Small intestine (tissue), 7 donors: ENCODE data around the gene THSD4. TPM values are rescaled to one million over a fixed set of nuclear protein-coding genes. Genes with fewer than 3 reads are reported as not detected.
"Not testable (repeated sequence)": the region's sequence is repeated elsewhere in the genome, so short reads cannot be mapped to it uniquely, and the experiment has no call there.

Source experiments
- DNase-seq, 2 donors: peaks; one replicate each; pipeline versions ENCODE4 v3.0.0 to v3.0.0-alpha.2; 2013
- FAIRE-seq: peaks from 2 replicates; lab custom pipeline; 2012; peaks lifted over from hg19 to GRCh38; lab: Jason Lieb, UNC
- H3K27ac ChIP-seq, 3 donors: one replicate each; pipeline ENCODE4 v1.5.1; 2013; ENCODE audit warnings: low read length in 2 of 3, mild to moderate bottlenecking in 2 of 3, control low read depth in 1 of 3, inconsistent platforms in 1 of 3, low read depth in 1 of 3, moderate library complexity in 1 of 3
- H3K27me3 ChIP-seq, 3 donors: one replicate each; pipeline ENCODE4 v1.6.1; 2013; ENCODE audit warnings: low read length in 3 of 3, inconsistent platforms in 1 of 3; ENCODE audit not compliant: control insufficient read depth in 3 of 3, insufficient read depth in 3 of 3
- H3K36me3 ChIP-seq, 3 donors: one replicate each; pipeline ENCODE4 v1.6.1; 2013; ENCODE audit warnings: low read length in 3 of 3, inconsistent platforms in 1 of 3, low read depth in 1 of 3, mild to moderate bottlenecking in 1 of 3, moderate library complexity in 1 of 3; ENCODE audit not compliant: control insufficient read depth in 3 of 3, insufficient read depth in 2 of 3
- H3K4me1 ChIP-seq, 3 donors: one replicate each; pipeline ENCODE4 v1.6.1; 2013; ENCODE audit warnings: low read length in 2 of 3, inconsistent platforms in 1 of 3, low read depth in 1 of 3, mild to moderate bottlenecking in 1 of 3, moderate library complexity in 1 of 3; ENCODE audit not compliant: control insufficient read depth in 3 of 3, insufficient read depth in 2 of 3
- H3K4me3 ChIP-seq, 3 donors: one replicate each; pipeline ENCODE4 v1.5.1; 2013; ENCODE audit warnings: low read length in 3 of 3, control low read depth in 1 of 3, inconsistent platforms in 1 of 3, low read depth in 1 of 3, mild to moderate bottlenecking in 1 of 3, moderate library complexity in 1 of 3
- H3K9me3 ChIP-seq, 2 donors: one replicate each; pipeline ENCODE4 v1.6.1; 2013; ENCODE audit warnings: low read depth in 1 of 2, low read length in 1 of 2; ENCODE audit not compliant: control insufficient read depth in 2 of 2, insufficient read depth in 1 of 2
- WGBS, 3 donors: extraction: QIAGEN DNeasy Blood & Tissue Kit; methylation state at CpG; one replicate each; pipeline ENCODE4 v1.1.7; 2013; 5-methylcytosine and 5-hydroxymethylcytosine counted together
- polyA plus RNA-seq, 4 donors: library from polyadenylated mRNA; stranded (reverse) in 3 of 4; unstranded in 1 of 4; fragments of 200-250 nt in 3 of 4; fragments of 120-200 nt in 1 of 4; gene quantifications; one replicate each; pipeline versions ENCODE4 v1.2.1 to v1.2.3, GENCODE V29; 2013
- donor health status: healthy with polysubstance abuse.
- donor health status: control.
- donor health status: control.
- donor health status: Bipolar disorder and iron deficiency.
- donor health status: healthy.

The THSD4 gene
- polyA plus RNA-seq, 4 donors, result 3.6 to 14.4 (median 9.7) TPM

DNA sequence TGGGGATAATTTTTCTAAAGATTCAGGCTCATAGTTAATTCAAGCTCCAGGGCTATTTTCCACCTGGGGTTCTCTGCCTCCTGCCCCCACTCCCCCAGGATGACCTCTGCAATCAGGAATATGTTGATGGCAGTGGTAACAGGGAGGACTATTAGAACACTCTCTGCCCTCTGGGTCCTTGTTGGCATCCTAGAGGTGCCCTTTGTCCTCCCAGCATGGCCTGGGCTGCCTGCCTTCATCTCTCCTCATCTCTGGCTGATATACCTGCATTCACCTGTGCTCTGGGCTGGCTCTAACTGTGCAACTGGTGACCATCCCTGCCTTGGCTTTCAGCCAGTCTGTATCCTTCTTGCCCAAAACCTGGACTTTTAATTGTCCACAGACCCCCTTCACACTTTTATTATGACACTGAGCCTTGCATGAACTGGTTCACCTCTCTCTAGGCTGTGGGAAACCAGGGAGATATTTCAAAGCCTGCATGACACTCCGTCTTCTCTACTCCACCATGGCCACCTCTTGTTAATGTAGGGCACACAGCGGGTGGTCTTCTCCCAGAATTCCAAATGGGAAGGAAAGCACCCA, 199.8 kb downstream of the THSD4 start:
- WGBS, 3 donors, result 88 to 94% (median 88%) methylated on average over 2 of the region's 2 CpGs
- Histone ChIP-seq H3K4me1 (no peaks in the 10 kb centered on the region), H3K27ac (no peak overlapping the region), H3K4me3 (no peak overlapping the region), H3K27me3 (no peaks in the 10 kb centered on the region), H3K9me3 (peaks cover 0 to 8% of the 10 kb centered on the region in 2 donors), H3K36me3 (peaks cover 0 to 2% (median 0%) of the 10 kb centered on the region in 3 donors)
- FAIRE-seq (no peak), DNase-seq (peak in 1 of 2 donors; percentile 80)

DNA sequence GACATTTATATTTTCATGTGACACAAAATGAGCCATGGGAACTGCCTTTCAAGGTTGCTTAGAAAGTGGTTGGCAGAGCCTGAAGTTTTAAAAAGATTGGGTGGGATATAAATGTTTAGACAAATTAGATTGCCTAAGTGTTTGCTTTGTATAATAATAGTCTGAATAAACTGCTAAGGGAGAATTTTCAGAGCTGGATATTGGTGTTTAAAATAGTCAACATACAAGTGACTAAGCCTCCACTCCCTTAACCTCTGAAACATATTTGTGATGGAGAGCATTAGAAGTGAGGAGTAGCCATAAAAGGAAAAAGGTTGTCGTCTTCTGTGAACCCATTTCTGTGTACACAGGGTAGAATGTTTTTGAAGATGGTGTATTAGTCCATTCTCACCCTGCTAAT, 201.6 kb downstream of the THSD4 start:
- peaks cover 0 to 8% of the 10 kb centered on the region in 2 donors for H3K9me3 ChIP-seq
- FAIRE-seq (no peak), DNase-seq (no peak)
- H3K4me3 ChIP-seq, result no peak overlapping the region
- no peaks in the 10 kb centered on the region for H3K27me3 ChIP-seq
- no peak overlapping the region for H3K27ac ChIP-seq
- WGBS, 3 donors, result 71 to 83% (median 77%) methylated on average over 1 of the region's 1 CpG
- H3K36me3 ChIP-seq, result peaks cover 0 to 2% (median 0%) of the 10 kb centered on the region in 3 donors
- H3K4me1 ChIP-seq, result no peaks in the 10 kb centered on the region

DNA sequence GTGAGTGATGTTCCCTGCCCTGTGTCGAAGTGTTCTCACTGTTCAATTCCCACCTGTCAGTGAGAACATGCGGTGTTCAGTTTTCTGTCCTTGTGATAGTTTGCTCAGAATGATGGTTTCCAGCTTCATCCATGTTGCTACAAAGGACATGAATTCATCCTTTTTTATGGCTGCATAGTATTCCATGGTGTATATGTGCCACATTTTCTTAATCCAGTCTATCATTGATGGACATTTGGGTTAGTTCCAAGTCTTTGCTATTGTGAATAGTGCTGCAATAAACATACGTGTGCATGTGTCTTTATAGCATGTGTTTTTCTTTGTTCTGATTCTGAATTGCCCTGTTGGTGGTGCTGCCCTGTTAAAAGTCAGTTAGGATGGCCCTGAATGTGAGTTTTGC, 204.2 kb downstream of the THSD4 start:
- H3K27ac ChIP-seq, H3K27me3 ChIP-seq, DNase-seq, H3K4me3 ChIP-seq, H3K9me3 ChIP-seq, FAIRE-seq, H3K36me3 ChIP-seq, H3K4me1 ChIP-seq: not testable (repeated sequence)
- WGBS, 3 donors, result 86 to 96% (median 94%) methylated on average over 3 of the region's 3 CpGs

DNA sequence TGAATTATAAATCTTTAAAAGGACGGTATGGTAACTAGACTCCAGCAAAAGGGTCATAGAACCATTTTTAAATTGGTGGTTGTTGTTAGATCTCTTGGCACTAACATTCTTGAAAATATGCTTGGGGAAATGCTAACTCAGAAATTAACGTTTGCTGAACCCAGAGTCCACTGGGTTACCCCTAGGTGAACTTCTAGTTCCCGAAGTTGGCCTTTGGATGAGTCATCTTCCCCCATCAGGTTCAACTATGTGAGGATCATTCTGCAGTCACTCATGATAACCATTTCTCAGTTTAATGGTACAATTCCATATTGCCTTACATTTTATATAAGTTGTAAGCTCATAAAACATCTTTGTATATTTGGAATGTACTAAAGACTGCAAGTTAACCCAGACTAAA, 204.7 kb downstream of the THSD4 start:
- Histone ChIP-seq H3K4me3 (no peak overlapping the region), H3K36me3 (peaks cover 0 to 2% (median 0%) of the 10 kb centered on the region in 3 donors), H3K4me1 (peaks cover 0 to 2% (median 0%) of the 10 kb centered on the region in 3 donors), H3K27me3 (no peaks in the 10 kb centered on the region), H3K27ac (no peak overlapping the region), H3K9me3 (peaks cover 0 to 8% of the 10 kb centered on the region in 2 donors)
- FAIRE-seq, result no peak
- peak in 1 of 2 donors; percentile 42 for DNase-seq
- 55 to 85% (median 67%) methylated on average over 3 of the region's 3 CpGs for WGBS, 3 donors

DNA sequence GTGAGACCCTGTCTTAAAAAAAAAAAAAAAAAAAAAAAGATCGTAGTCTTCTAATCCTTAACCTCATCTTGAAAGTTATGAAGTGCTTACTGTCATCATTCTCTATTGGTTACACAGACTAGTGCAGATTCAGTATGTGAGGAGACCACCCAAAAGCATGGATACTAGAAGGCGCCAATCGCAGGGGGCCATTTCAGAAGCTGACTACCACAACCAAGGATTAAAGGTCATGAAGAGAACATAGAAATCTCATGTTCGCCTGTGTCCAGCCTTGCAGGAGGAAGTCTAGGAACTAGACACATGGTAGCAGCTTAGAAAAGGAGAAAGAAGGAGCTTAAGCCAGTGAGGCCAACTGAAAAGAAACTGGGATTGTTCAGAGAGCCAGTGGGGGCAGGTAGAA, 207.8 kb downstream of the THSD4 start:
- Histone ChIP-seq H3K36me3 (no peaks in the 10 kb centered on the region), H3K4me1 (peaks cover 0 to 5% (median 4%) of the 10 kb centered on the region in 3 donors), H3K9me3 (peaks cover 0 to 3% of the 10 kb centered on the region in 2 donors), H3K27ac (no peak overlapping the region), H3K27me3 (no peaks in the 10 kb centered on the region), H3K4me3 (no peak overlapping the region)
- DNase-seq, result no peak
- WGBS, 3 donors, result 81 to 88% (median 83%) methylated on average over 4 of the region's 4 CpGs
- FAIRE-seq, result no peak

DNA sequence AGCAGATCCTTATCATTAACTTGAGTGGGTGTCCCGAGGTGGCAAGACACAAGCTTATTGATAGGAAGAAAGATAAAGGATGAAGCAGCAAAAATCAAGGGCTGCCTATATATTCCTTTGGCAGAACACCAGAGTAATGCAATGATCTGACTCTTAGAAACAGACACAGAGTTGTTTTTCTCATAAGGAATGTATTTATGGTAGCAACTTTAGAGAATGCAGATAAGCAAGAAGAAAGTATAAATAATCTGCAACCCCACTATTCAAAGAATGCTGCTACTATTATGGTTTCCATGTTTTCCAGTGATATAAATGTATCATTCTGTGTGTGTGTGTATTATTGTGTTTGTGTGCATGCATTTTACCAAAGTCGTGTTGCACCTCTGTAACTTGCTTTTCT, 208.3 kb downstream of the THSD4 start:
- H3K9me3 ChIP-seq, result peaks cover 0 to 4% of the 10 kb centered on the region in 2 donors
- no peak for DNase-seq
- FAIRE-seq, result no peak
- peaks cover 0 to 9% (median 4%) of the 10 kb centered on the region in 3 donors for H3K4me1 ChIP-seq
- H3K4me3 ChIP-seq, result no peak overlapping the region
- no peak overlapping the region for H3K27ac ChIP-seq
- H3K36me3 ChIP-seq, result no peaks in the 10 kb centered on the region
- WGBS, 3 donors, result 43 to 62% (median 57%) methylated on average over 2 of the region's 2 CpGs
- H3K27me3 ChIP-seq, result no peaks in the 10 kb centered on the region

DNA sequence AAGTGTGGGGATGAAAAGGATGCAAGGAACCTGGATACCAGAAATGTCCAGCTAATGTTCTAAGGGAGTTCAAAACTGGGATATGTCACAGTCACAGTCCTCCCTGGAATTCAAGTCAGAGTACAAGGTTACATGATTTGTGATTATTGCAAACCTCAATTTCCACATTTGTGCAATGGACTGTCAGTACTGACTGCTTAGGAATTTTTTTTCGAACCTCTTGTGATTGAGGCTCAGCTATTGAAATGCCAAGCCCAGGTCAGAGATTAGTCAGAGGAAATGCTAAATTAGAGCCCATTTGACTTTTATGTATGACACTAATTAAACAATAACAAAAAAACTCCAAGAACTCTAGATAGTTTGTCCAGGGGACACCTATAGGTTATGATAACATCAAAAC, 210.2 kb downstream of the THSD4 start:
- no peaks in the 10 kb centered on the region for H3K27me3 ChIP-seq
- DNase-seq (no peak), FAIRE-seq (no peak)
- peaks cover 4 to 26% (median 7%) of the 10 kb centered on the region in 3 donors for H3K4me1 ChIP-seq
- H3K4me3 ChIP-seq, result no peak overlapping the region
- H3K9me3 ChIP-seq, result peaks cover 0 to 11% of the 10 kb centered on the region in 2 donors
- no peak overlapping the region for H3K27ac ChIP-seq
- 15 to 66% (median 50%) methylated on average over 1 of the region's 1 CpG for WGBS, 3 donors
- no peaks in the 10 kb centered on the region for H3K36me3 ChIP-seq

DNA sequence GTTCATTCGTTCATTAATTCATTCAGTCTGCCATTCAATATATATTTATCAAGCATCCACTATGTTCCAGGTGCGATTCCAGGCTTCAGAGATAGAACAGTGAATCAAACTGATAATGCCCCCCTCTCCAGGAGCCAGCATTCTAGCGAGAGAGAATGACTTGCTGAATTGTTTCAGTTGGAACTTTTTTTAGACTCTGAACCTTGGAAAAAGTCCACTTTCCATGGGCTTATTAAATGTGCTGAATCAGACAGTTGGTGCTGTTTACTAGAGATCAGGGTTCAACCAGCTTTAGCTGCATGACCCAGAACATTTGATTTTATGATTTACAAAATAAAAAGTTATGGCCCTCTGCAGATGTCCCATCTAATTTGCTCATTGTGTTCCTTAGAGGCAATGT, 213.2 kb downstream of the THSD4 start:
- Histone ChIP-seq H3K9me3 (peaks cover 0 to 11% of the 10 kb centered on the region in 2 donors), H3K4me3 (no peak overlapping the region), H3K27me3 (no peaks in the 10 kb centered on the region), H3K27ac (peak overlapping the region; percentile 65 to 80 (median 67)), H3K4me1 (peaks cover 4 to 46% (median 9%) of the 10 kb centered on the region in 3 donors), H3K36me3 (peaks cover 0 to 6% (median 0%) of the 10 kb centered on the region in 3 donors)
- 19 to 51% (median 31%) methylated on average over 3 of the region's 3 CpGs for WGBS, 3 donors
- FAIRE-seq, result no peak
- DNase-seq, result peak; percentile 81 to 95
